ENCODE measurements around the gene SLC31A1.

- no peak for TF ChIP-seq ETV5 (CRISPR knock-in tag; IDR thresholded peaks at IDR 0.05; ENCODE audit: borderline replicate concordance)
- no peak for TF ChIP-seq RERE (CRISPR knock-in tag; IDR thresholded peaks at IDR 0.05; ENCODE audit: low read depth)
Measured at GRCh38 chr9:113223963-113224362, 2.6 kb downstream of the SLC31A1 start.

All from HepG2 (cell line).